Skeletal muscle satellite cell (primary cell): Measurements from ENCODE around the gene TMED6.

Source experiments
- H3K27me3 ChIP-seq: 2 replicates; pipeline ENCODE4 v1.7.0; 2013; ENCODE audit warnings: low read length; ENCODE audit not compliant: control insufficient read depth, insufficient read depth
- H3K36me3 ChIP-seq: 2 replicates; pipeline ENCODE4 v1.7.0; 2013; ENCODE audit warnings: mild to moderate bottlenecking, control low read depth, low read length; ENCODE audit not compliant: insufficient read depth
- H3K4me1 ChIP-seq: 2 replicates; pipeline ENCODE4 v1.7.0; 2013; ENCODE audit warnings: low read length; ENCODE audit not compliant: control insufficient read depth, insufficient read depth
- H3K4me2 ChIP-seq: 2 replicates; pipeline ENCODE4 v1.7.0; 2013; ENCODE audit warnings: mild to moderate bottlenecking, low read length
- H3K4me3 ChIP-seq: 2 replicates; pipeline ENCODE4 v1.7.0; 2013; ENCODE audit warnings: low read length
- H3K9ac ChIP-seq: 2 replicates; pipeline ENCODE4 v1.7.0; 2013; ENCODE audit warnings: mild to moderate bottlenecking, low read depth, low read length, moderate library complexity
- H3K9me3 ChIP-seq: replicated peaks from 2 replicates; pipeline ENCODE4 v1.7.0; 2013; ENCODE audit warnings: mild to moderate bottlenecking, control low read depth, low read length

The TMED6 gene

DNA sequence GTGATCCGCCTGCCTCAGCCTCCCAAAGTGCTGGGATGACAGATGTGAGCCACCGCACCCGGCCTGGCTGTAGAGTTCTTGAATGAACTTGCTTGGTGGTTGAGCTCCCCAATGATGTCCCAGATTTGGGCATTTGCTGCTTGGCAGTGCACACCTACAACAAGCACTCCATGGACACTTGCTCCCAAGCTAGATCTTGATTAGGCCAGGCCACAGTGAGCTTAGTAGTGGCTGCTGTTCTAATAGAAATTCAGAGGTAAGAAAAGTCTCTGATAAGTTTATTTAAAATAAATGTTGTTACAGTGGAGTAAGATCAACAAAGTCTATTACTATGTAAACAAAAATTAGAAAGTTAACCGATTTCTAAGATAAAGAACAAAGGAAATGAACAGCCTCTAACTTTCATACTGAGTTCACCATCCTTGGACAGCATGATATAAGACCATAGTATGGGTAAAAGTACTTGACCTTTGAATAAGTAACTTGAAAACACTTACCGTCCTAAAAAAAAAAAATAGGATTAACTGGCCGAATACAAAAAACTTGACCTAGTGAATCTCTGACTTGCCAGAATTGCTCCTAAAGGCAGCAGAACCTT is 951 bp downstream of the TMED6 start:
- Histone ChIP-seq H3K9ac (no peak overlapping the region), H3K9me3 (no peaks in the 10 kb centered on the region), H3K4me1 (no peaks in the 10 kb centered on the region), H3K4me3 (no peak overlapping the region), H3K4me2 (no peak overlapping the region), H3K36me3 (no peaks in the 10 kb centered on the region), H3K27me3 (no peaks in the 10 kb centered on the region)

DNA sequence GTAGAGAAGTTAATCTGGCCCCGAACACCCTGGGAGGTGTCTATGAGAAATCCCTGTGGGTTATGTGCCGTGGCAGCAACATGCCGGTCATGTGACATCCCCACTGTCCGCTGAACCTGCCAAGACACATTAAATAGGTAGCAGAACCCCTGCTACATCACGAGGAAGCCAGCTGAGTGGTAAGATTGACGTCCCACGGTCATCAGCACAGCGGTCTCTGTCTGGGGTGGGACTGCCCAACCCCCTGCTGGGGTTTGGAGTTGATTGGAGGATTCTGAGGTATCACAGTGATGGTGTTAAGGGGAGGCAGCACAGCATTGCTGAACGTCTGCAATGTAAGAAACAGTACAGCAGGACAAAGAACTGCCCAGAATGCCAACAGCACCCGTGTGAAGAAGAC is 2.0 kb downstream of the TMED6 start:
- H3K27me3 ChIP-seq = no peaks in the 10 kb centered on the region
- no peak overlapping the region for H3K4me3 ChIP-seq
- H3K4me1 ChIP-seq = no peaks in the 10 kb centered on the region
- H3K9me3 ChIP-seq = no peaks in the 10 kb centered on the region
- H3K36me3 ChIP-seq = no peaks in the 10 kb centered on the region
- no peak overlapping the region for H3K4me2 ChIP-seq
- no peak overlapping the region for H3K9ac ChIP-seq

DNA sequence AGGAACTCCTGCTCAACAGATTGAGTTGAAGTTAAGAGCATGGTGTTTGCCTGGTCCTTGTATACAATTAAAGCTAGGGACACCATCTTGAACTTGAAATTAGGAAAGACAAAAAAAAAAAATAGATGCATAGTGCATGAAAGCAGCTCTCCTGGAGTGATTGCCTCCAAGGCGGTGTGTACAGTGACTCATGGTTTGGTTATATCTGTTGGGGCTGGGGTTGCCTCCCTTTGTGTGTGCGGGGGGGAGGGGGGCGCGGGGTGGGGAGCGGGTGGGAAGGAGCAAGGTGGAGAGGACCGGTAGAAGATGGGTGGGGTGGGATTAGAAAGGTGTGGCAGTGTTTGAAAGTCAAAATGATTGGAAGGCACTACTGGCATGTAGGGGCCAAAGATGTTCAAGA is 3.4 kb downstream of the TMED6 start:
- H3K4me3 ChIP-seq = no peak overlapping the region
- H3K9ac ChIP-seq = no peak overlapping the region
- peaks cover 3% of the 10 kb centered on the region for H3K36me3 ChIP-seq
- H3K4me2 ChIP-seq = no peak overlapping the region
- no peaks in the 10 kb centered on the region for H3K4me1 ChIP-seq
- H3K9me3 ChIP-seq = no peaks in the 10 kb centered on the region
- H3K27me3 ChIP-seq = no peaks in the 10 kb centered on the region

DNA sequence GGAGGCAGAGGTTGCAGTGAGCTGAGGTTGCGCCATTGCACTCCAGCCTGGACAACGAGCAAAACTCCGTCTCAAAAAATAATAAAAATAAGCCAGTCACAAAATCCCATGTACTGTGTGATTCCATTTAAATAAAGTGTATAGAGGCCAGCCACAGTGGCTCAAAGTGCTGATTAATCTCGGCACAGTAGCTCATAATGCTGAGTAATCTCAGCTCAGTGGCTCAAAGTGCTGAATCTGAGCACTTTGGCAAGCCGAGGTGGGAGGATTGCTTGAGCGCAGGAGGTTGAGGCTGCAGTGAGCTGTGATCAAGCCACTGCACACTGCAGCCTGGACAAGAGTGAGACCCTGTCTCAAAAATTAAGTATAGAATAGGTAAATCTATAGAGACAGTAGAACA is 4.9 kb downstream of the TMED6 start:
- H3K27me3 ChIP-seq = no peaks in the 10 kb centered on the region
- no peaks in the 10 kb centered on the region for H3K4me1 ChIP-seq
- H3K36me3 ChIP-seq = peaks cover 14% of the 10 kb centered on the region
- no peak overlapping the region for H3K4me2 ChIP-seq
- H3K9ac ChIP-seq = no peak overlapping the region
- no peaks in the 10 kb centered on the region for H3K9me3 ChIP-seq
- no peak overlapping the region for H3K4me3 ChIP-seq

DNA sequence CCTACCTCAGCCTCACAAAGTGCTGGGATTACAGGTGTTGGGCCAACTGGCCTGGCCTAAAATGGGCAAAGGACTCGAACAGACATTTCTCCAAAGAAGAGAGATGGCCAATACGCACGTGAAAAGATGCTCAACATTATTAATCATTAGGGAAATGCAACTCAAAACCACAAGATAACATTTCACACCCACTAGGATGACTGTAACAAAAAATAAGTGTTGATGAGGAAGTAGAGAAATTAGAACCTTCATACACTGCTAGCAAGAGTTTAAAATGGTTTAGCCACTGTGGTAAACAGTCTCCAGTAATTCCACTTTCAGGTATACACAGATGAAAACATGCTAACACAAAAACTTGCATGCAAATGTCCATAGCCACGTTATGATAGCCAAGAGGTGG is 5.7 kb downstream of the TMED6 start:
- Histone ChIP-seq H3K4me2 (no peak overlapping the region), H3K4me3 (no peak overlapping the region), H3K27me3 (no peaks in the 10 kb centered on the region), H3K9ac (no peak overlapping the region), H3K4me1 (peaks cover 3% of the 10 kb centered on the region), H3K36me3 (peaks cover 22% of the 10 kb centered on the region), H3K9me3 (no peaks in the 10 kb centered on the region)

DNA sequence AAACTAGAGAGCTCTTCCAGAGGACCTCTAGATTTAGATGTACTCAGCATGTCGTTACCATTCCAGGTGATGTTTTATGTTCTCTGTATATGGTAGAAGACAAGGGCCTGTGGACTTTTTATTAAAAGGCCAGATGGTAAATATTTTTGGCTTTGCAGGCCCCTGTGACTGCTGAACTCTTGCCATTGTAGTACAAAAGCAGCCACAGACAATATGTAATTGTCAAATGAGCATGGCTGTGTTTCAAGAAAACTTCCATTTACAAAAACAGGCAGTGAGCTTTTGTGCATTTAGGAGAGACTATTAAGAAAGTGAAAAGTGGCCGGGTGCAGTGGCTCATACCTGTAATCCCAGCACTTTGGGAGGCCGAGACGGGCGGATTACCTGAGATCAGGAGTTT is 7.4 kb downstream of the TMED6 start:
- no peaks in the 10 kb centered on the region for H3K9me3 ChIP-seq
- H3K4me1 ChIP-seq = peaks cover 8% of the 10 kb centered on the region
- H3K4me2 ChIP-seq = no peak overlapping the region
- H3K9ac ChIP-seq = no peak overlapping the region
- no peaks in the 10 kb centered on the region for H3K27me3 ChIP-seq
- H3K36me3 ChIP-seq = peaks cover 23% of the 10 kb centered on the region
- no peak overlapping the region for H3K4me3 ChIP-seq

DNA sequence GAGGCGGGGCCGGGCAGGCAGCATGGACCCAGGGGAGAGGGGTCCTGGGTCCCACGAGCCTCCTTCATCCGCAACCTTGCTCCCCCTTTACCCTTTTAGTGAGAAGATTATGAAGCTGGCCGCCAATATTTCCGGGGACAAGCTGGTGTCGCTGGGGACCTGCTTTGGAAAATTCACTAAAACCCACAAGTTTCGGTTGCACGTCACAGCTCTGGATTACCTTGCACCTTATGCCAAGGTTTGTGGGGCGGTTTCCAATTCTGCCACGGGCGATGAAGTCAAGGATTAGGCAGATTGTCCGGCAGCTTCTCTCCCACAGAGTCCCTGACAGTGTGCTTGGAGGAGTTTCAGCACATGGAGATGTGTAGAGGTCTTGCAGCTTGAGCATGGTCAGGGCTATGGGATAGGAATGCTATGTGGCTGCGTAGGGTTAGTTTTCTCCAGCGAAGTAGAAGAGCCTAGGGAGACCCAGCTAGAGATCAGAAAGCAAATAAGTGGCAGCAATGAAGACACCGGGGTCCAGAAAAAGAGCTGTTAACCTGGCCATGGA is 11.4 kb downstream of the TMED6 start:
- Histone ChIP-seq H3K9ac (peak overlapping the region; percentile 90), H3K4me2 (peak overlapping the region; percentile 89), H3K9me3 (no peaks in the 10 kb centered on the region), H3K4me1 (peaks cover 15% of the 10 kb centered on the region), H3K27me3 (no peaks in the 10 kb centered on the region), H3K36me3 (peaks cover 34% of the 10 kb centered on the region), H3K4me3 (peak overlapping the region; percentile 84)

DNA sequence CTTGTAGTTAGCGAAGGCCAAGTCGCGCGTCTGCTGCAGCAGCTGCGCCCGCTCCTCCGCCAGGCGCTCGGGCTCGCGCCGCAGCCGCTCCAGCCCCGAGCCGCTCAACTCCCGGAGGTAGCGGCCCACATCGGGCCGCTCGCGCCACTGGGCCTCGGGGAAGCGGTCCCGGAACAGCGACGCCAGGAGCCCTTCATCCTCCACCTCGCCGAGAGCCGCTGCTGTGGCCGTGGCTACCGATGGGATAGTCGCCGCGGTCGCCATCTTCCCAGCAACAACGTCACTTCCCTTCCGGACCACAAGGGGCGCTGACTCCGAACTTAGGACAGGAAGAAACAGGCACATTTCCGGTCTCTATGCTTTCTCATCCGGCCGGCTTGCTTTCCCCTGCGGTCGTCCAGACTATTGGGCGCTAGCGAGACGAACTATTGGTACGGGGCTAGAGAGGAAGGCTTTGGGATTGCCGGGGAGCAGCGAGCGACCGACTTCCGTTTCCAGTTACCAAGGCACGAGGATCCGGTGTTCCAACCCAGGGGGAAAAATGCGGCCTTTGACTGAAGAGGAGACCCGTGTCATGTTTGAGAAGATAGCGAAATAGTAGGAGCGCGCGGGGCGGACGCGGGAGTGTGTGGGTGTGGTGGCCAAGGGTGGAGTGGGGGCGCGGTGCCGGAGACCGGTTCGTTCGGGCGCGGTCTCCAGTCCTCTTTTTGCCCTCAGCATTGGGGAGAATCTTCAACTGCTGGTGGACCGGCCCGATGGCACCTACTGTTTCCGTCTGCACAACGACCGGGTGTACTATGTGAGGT is 12.1 kb downstream of the TMED6 start, which contains the start of the genes COG8 and NIP7:
TSS of gene COG8 (minus strand) at position 276 of the 806 bp plus-strand sequence. CDS start at position 264, 12 bp downstream.
TSS of gene NIP7 (plus strand) at position 484 of the 806 bp plus-strand sequence. CDS start at position 542, 58 bp downstream.
- Histone ChIP-seq H3K4me3 (peak within 1 kb of the TSS; percentile 84), H3K9ac (peak within 1 kb of the TSS; percentile 90), H3K36me3 (peaks cover 41% of the 10 kb centered on the region)

DNA sequence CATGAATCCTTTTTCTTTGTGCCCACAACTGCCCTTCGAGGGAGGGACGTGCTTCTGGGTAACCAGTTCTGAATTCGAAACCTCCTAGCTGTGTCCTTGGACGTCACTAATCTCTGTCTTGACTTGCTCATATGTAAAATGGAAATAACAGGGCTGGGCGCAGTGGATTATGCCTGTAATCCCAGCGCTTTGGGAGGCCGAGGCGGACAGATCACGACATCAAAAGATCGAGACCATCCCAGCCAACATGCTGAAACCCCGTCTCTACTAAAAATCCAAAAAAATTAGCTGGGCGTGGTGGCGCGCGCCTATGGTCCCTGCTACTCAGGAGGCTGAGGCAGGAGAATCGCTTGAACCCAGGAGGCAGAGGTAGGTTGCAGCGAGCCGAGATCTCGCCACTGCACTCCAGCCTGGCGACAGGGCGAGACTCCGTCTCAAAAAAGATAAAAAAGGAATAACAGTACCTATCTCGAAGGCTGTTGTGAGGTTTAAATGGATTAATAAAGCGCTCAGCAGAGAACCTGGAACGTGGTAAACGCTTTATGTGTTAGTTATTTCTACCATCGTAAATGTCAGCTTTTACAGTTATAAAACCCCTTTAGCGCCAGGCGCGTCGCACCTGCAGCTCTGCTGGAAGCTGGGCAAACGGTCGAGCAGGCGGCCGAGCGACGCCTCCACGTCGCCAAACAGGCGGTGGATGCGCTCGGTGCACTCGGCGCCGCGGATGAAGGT is 12.9 kb downstream of the TMED6 start:
- Histone ChIP-seq H3K27me3 (no peaks in the 10 kb centered on the region), H3K4me2 (peak overlapping the region; percentile 88), H3K9ac (peak overlapping the region; percentile 90), H3K9me3 (no peaks in the 10 kb centered on the region), H3K36me3 (peaks cover 49% of the 10 kb centered on the region), H3K4me1 (peaks cover 15% of the 10 kb centered on the region), H3K4me3 (peak overlapping the region; percentile 84)

More for the DNA sequence above, 12.1 kb downstream of the TMED6 start, which contains the start of the genes COG8 and NIP7:
- H3K4me2 ChIP-seq = peak within 1 kb of the TSS; percentile 89
- H3K9me3 ChIP-seq = no peaks in the 10 kb centered on the region
- H3K27me3 ChIP-seq = no peaks in the 10 kb centered on the region
- H3K4me1 ChIP-seq = peaks cover 15% of the 10 kb centered on the region

DNA sequence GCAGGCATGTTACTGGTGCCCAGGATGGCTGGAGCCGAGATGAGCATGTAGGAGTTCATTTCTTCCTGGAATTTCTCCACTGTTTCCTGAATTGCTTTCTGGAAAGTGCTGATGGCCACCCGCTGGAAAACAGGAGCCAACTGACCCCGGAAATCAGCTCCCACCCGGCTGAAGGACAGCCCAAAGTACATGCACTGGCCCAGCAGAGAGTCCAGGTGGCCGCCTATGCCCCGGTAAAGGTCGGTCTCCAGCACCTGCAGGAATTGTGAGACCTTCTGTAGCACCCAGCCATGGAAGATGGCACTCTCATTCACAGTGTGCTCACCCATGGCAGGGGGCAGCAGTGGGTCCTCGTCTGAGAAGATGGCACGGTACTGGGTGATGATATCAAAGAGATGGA is 16.9 kb downstream of the TMED6 start:
- Histone ChIP-seq H3K4me3 (no peak overlapping the region), H3K9ac (no peak overlapping the region)

More for the DNA sequence above, 16.9 kb downstream of the TMED6 start:
- H3K27me3 ChIP-seq = no peaks in the 10 kb centered on the region
- H3K4me2 ChIP-seq = no peak overlapping the region
- no peaks in the 10 kb centered on the region for H3K9me3 ChIP-seq
- peaks cover 12% of the 10 kb centered on the region for H3K4me1 ChIP-seq
- peaks cover 34% of the 10 kb centered on the region for H3K36me3 ChIP-seq
